DMS114 treated with DMSO at 0.1 percent for 48 hours (cell line): Measurements from ENCODE around the gene CDK13.

Experiments used
- DNase-seq: peaks from one replicate; lab custom pipeline; 2025; ENCODE audit not compliant: unreplicated experiment; lab: John Stamatoyannopoulos, UW

The CDK13 gene

DNA sequence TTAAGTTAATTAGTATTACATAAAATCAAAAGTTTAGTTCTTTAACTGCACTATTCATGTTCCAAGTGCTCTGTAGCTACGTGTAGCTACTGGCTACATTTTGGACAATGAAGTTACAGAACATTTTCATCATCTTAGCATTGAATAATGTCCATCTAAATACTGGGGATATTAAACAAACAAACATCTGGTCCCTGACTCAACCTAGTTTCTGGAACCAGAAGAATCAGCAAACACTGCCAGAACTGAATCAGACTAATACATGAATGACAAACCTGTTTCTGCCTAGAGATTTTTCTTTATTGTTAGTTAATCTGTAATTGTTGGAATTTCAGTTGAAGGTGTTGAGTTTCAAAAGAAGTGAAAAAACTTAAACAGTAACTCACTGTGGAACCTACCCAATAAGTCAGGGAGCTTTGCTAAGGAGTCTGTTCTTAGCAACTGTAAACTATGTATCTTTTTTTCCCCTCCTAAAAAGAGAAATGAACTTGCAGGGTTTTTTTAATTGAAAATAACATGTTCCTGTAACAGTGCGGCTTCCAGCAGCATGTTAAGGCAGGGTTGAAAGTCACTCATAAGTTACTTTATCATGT, 58.3 kb downstream of the CDK13 start:
- no peak for DNase-seq

- DNase-seq: no peak
Measured at GRCh38 chr7:40009301-40009700, 59.2 kb downstream of the CDK13 start.

- DNase-seq: no peak
Measured at GRCh38 chr7:40014376-40014775, 64.3 kb downstream of the CDK13 start.

- no peak for DNase-seq
Measured at GRCh38 chr7:40015790-40016296, 65.8 kb downstream of the CDK13 start.

DNA sequence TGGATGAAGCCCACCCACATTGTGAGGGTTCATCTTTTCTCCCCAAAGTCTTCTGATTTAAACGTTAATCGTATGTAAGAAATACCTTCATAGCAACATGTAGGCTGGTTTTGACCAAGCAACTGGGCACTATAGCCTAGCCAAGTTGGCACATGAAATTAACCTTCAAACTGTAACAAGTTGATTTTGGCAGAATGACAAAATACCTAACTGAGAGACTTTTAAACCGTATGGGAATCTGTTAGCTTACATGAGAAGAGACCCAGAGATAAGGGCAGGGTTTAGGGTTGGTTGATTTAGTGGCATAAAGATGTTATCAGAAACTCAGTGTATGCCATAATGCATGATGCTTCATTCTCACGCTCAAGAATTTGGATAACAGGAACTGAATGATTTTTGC, 69.5 kb downstream of the CDK13 start:
- DNase-seq: no peak

DNA sequence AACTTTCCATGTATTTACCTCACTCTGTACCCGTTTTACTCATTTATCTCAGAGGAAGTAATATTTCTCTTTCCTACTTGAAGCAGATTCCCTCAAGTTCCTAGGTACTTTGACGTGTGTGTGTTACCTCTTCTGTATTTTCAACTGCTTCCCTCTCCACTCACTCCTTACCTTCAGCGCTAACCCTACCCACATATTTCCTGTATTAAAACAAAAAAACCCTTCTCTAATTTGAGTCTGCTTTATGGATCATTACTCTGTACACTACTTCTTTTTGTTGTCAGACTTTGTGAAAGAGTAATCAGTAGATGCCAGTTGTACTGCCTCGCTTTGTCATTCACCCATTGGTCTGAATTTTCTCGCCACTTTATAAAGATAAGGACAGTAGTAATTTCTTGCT, 74.0 kb downstream of the CDK13 start:
- DNase-seq: no peak

DNA sequence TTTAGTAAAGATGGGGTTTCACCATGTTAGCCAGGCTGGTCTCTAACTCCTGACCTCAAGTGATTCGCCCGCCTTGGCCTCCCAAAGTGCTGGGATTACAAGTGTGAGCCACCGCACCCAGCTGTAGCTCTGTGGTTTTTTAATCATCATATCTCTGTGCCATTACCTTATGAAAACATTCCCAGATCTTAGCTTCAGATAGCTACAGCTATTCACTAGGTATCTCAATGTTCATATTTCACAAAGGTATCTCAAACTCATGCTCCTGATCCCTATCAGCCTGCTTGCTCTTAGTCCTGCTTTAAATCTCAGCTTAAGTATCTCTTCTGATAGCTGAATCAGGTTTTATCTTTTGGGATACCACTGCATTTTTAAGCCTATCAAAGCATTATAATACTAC, 74.8 kb downstream of the CDK13 start:
- DNase-seq: no peak

DNA sequence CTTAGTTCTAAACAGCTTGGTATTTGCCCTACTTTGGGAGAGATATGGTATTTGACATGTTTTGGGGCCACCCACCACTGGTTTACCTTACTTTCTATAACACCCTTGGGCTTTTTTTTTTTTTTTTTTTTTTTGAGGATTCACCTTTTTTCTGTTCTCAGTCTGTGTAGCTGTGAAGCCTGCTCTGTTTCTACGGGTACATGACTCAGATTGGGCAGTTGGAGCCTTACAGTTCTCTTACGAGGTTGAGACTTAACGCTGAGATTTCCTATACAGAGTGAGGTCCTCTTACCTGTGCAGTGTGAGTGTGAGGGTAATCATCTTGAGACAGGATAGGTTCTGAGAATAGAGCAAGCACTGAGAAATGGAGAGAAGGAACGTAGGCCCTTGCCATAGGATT, 77.5 kb downstream of the CDK13 start:
- DNase-seq: no peak

DNA sequence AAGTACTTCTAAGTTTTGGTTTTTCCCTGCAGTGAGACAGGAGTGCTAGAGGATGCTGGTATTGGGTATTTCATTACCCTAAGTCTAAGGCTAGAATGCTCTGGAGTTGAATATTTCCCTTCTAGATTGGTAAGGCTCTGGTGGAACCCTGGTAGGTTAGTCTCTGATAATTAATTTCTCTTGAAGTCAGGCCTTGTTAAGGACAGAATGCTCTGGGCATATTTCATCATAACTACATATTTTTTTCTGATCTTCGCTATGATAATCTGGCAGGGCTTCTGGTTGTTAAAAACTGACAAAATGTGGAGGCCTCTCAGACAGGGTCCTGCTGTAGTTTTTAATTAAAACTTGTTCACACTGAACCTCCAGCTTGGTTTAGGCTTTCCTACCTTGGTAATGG, 83.8 kb downstream of the CDK13 start:
- DNase-seq: no peak

- no peak for DNase-seq
Measured at GRCh38 chr7:40041456-40041855, 91.4 kb downstream of the CDK13 start.

GRCh38 chr7:40043164-40043563, 93.1 kb downstream of the CDK13 start:
- no peak for DNase-seq

DNA sequence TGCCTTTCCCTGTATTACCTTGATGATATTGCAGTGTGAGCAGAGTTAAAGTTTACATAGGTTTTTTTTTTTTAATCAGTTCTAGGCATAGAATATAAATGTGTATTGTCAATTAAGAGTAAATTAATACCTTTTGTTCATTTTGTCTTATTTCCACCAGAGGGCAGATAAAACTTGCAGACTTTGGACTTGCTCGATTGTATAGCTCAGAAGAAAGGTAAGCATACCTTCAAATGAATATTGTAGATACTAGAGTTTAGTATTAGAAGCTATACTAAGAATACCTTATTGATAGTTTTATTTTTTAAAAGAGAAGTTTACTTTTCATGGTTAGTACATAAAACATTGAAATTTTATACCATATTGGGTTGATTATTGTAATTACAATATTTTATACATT, 97.6 kb downstream of the CDK13 start:
- DNase-seq: no peak

- DNase-seq: no peak
Measured at GRCh38 chr7:40057292-40057691, 107.2 kb downstream of the CDK13 start.

DNA sequence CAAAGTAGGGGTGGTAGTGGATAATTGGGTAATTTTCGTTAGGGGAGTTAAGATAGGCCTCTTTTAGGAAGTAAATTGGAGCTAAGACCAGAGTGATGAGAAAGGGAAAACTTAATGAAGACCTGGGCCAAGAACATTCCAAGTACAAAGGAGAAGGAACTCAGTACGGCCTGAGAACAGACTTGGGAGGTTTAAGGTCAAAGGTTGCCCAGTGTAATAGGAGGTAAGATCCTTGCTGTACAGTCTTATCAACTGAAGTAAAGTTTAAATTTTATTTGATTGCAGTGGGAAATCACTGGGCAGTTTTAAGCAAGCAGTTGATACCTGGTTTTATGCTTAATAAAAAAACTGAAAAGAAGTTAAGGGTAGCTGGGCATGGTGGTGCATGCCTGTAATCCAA, 108.0 kb downstream of the CDK13 start:
- no peak for DNase-seq

GRCh38 chr7:40058636-40059035, 108.6 kb downstream of the CDK13 start:
- DNase-seq: no peak

- DNase-seq: no peak
Measured at GRCh38 chr7:40059057-40059456, 109.0 kb downstream of the CDK13 start.

- DNase-seq: no peak
Measured at GRCh38 chr7:40072268-40072667, 122.2 kb downstream of the CDK13 start.

GRCh38 chr7:40073239-40073638, 123.2 kb downstream of the CDK13 start:
- no peak for DNase-seq

DNA sequence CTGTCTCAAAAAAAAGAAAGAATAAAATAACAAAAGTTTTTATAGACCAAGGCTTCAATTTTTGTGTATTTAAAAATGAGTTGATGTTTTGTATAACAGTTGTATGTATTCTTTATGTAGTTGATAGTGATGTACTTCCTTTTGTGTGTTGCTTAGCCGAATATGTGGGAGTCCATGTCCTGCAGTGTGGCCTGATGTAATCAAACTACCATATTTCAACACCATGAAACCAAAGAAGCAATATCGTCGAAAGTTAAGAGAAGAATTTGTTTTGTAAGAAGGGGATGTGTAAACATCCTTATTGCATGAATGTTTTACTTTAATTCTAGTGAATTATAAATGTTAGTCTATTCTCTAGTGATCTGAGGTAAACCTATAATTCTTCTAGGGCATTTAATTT, 127.8 kb downstream of the CDK13 start:
- DNase-seq: no peak

DNA sequence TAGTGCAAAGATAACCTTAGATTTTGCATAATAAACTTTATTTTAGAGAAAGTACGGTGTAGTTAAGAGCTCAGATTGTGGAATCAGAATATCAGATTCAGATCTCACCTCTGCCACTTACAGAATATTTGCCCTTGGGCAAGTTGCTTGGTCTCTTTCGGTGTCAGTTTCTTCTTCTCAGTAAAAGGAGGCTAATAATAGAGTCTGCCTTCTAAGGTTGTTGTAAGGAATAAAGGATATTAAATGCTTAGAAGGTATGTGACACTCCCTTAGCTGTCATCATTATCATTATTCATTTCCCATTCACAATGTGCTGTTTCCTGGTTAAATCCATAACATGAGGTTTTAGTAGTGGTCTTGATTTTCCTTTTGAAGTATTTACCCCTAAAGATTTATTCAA, 142.1 kb downstream of the CDK13 start:
- DNase-seq: no peak

- no peak for DNase-seq
Measured at GRCh38 chr7:40093631-40094350, 143.7 kb downstream of the CDK13 start.

GRCh38 chr7:40095230-40095629, 145.2 kb downstream of the CDK13 start:
- no peak for DNase-seq
